NCI-H524 treated with DMSO at 0.1 percent for 48 hours (cell line): ENCODE measurements around the gene FYCO1.
"Not testable (repeated sequence)": the region's sequence is repeated elsewhere in the genome, so short reads cannot be mapped to it uniquely, and the experiment has no call there.

Experiments used
- DNase-seq: peaks from one replicate; lab custom pipeline; 2025; lab: John Stamatoyannopoulos, UW

Gene FYCO1

GRCh38 chr3:45995236-45996192 is at the start of gene FYCO1:
FYCO1 (minus strand) TSS chr3:45995824; CDS start chr3:45984910, 10,914 bp downstream.
- DNase-seq = peak; percentile 63

DNA sequence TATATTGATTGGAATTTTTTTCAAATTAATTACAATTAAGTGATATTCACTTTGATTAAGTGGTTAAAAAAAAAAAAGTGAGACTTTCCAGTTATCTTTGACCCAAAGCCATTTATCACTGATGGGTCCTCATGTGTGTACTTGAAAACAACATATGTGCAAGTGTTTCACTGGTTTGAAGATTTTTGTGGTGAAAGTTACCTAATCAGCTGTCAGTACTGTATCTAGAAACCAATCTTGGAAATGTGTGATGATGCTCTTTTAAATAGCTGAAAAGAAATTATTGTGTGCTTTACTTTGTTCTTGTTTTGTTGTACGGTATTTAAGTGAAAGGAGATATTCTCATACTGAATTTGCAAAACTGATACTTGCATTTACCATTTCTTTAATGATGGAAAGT is 43.3 kb upstream of the FYCO1 start:
- DNase-seq = no peak

- not testable (repeated sequence) for DNase-seq
Measured at GRCh38 chr3:46038071-46038470, 42.4 kb upstream of the FYCO1 start.

- DNase-seq = no peak
Measured at GRCh38 chr3:46036191-46036590, 40.6 kb upstream of the FYCO1 start.

DNA sequence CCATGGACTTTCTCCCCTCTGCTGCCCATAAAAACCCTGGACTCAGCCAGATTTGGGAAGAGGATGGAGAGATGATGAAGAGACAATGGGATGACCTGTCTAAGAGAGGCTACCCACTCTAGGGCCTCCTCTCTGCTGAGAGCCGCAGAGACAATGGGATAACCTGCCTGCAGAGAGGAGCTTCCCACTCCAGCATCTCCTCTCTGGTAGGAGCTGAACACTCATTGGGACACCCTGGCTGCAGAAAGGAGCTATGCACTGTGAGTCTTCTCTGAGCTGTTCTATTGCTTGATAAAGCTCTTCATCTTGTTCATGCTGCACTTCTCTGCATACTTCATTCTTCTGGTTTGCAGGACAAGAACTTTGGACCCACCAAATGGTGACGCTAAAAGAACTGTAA is 36.1 kb upstream of the FYCO1 start:
- DNase-seq = no peak

GRCh38 chr3:46031269-46031668 is 35.6 kb upstream of the FYCO1 start:
- DNase-seq = no peak

- no peak for DNase-seq
Measured at GRCh38 chr3:46030626-46031025, 35.0 kb upstream of the FYCO1 start.

GRCh38 chr3:46029953-46030543 is 34.4 kb upstream of the FYCO1 start:
- DNase-seq = no peak

GRCh38 chr3:46027736-46028397 is 32.2 kb upstream of the FYCO1 start:
- no peak for DNase-seq

DNA sequence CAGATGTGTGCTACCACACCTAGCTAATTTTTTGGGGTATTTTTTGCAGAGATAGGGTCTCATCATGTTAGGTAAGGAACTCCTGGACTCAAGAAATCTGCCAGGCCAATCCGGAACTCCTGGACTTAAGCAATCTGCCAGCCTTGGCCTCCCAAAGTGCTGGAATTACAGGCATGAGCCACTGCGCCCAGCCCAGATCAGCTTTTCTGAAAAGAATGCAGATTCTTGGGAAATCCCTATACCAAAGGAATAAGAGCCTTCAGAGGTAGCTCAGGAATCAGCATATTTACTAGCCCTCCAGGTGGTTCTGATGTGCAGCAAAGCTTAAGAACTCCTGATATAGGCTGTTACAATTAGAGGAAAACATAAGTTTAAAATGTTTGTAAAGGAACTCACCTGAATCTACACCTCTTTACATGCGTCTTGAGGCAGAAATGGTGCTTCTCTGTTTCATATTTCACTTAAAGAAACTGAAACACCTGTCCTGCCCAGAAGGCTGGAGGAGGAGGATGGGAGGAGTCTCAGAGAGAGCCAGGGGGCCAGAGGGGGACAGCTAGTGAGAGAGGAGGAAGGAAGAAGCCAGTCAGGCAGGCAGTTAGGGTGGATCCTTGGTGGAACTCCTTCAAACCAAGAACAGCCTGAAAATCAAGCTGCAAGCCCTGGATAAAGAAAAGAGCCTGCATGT is 31.5 kb upstream of the FYCO1 start, which contains the start of gene XCR1:
Gene XCR1 (minus strand): TSS at position 463 of the 685 bp plus-strand sequence. CDS start 5,536 bp downstream, outside the sequence.
- DNase-seq = no peak

DNA sequence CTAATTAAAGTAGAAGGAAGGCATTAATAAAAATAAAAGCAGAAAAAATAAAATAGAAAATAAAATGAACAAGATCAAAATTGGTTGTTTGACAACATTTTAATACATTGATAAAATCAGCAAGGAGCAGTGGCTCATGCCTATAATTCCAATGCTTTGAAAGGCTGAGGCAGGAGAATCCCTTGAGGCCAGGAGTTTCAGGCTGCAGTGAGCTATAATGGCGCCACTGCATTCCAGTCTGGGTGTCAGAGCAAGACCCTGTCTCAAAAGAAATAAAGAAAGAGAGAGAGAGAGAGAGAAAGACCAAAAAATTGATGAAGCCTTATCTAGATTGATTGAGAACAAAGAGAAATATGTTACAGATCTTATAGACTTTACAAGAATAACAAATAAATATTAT is 29.5 kb upstream of the FYCO1 start:
- no peak for DNase-seq

DNA sequence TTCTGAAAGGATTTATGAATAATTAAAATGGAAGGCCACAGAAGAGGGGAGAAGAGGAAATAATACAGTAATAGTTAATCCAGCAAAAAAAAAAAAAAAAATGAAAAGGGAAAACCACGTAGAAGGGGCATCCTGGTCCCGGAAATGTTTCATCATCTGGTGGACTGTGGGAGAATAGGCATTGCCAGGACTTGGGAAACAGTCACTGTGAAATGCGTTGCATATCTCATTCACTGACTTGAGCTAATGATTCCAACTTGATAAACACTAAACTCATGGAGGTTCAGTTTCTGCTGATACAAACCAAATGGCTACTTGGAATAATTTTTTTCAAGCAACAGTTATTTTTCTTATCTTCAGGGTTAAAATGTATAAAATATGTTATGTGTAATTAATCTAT is 28.5 kb upstream of the FYCO1 start:
- no peak for DNase-seq

- DNase-seq = no peak
Measured at GRCh38 chr3:46022909-46023785, 27.5 kb upstream of the FYCO1 start.

GRCh38 chr3:46021516-46021915 is 25.9 kb upstream of the FYCO1 start:
- no peak for DNase-seq

- no peak for DNase-seq
Measured at GRCh38 chr3:46020766-46021510, 25.3 kb upstream of the FYCO1 start.

DNA sequence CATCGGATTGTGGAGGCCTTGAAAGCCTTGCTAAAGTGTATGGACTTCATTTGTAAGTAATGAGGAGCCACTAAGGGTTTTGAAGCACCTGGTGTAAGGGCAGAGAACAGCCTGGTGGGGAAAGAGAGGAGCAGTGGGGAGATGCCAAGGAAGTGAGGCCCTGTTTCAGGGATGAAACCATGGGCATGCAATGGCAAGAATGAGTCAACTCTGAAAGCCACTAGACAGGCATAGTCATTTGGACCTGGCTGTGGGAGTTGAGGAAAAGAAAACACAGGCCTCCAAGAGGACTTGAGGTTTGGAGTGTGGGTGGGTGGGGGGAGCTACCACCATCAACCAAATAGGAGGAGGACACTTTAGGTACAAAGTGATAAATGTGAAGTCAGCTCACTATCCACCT is 24.1 kb upstream of the FYCO1 start:
- DNase-seq = no peak

DNA sequence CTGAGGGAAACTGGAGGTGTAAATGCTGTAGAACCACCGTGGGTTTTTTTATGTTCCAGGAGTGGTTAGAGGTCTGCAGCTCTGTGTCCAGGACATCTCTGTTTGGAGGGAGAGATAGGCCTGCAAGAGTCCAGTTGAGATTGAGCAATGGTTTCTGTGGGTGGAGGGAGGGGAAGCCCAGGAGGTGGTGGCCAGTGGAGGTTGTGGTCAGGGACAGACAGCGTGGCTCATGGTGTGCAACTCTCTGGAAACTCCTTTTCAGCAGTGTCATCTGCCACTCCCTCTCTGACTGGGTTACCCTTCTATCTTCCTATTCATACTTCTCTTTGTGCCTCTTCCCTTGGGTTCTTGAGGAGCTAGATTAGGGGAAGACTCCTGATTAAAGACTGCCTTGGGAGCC is 22.1 kb upstream of the FYCO1 start:
- no peak for DNase-seq

- DNase-seq = no peak
Measured at GRCh38 chr3:46013316-46014094, 17.9 kb upstream of the FYCO1 start.

- DNase-seq = no peak
Measured at GRCh38 chr3:46012246-46012645, 16.6 kb upstream of the FYCO1 start.
